ENCODE data around the gene PLSCR5. TPM values are rescaled to one million over a fixed set of nuclear protein-coding genes. Genes with fewer than 3 reads are reported as not detected.

Gene PLSCR5
- polyA plus RNA-seq, 3 donors: not detected

- Histone ChIP-seq H3K36me3 (replicated peaks in 1 of 2; ENCODE audit: control insufficient read depth in 1 of 2, insufficient read depth in 2 of 2, low read length in 2 of 2) (no peaks in the 10 kb centered on the region), H2AFZ (ENCODE audit: insufficient read depth, low read depth, low read length, poor library complexity, severe bottlenecking) (no peak overlapping the region), H3K27me3 (ENCODE audit: control insufficient read depth in 2 of 2, insufficient read depth in 2 of 2, low read length in 2 of 2) (no peaks in the 10 kb centered on the region), H3K4me1 (ENCODE audit: control insufficient read depth in 1 of 2, insufficient read depth in 2 of 2, low read length in 2 of 2) (no peaks in the 10 kb centered on the region), H3K4me2 (replicated peaks; ENCODE audit: extremely low read depth, low read length, poor library complexity, severe bottlenecking) (no peak overlapping the region), H3K79me2 (ENCODE audit: insufficient read depth, low read length) (no peaks in the 10 kb centered on the region), H3K4me3 (replicated peaks in 1 of 3; ENCODE audit: low read depth in 2 of 3, low read length in 3 of 3) (no peak overlapping the region), H3K9me3 (replicated peaks in 1 of 2; ENCODE audit: control insufficient read depth in 1 of 2, insufficient read depth in 1 of 2, low read length in 2 of 2) (no peaks in the 10 kb centered on the region), H3K27ac (ENCODE audit: low read depth in 1 of 2, low read length in 2 of 2) (no peak overlapping the region), H3K9ac (ENCODE audit: insufficient read depth, low read length, poor library complexity, severe bottlenecking) (no peak overlapping the region), H4K20me1 (ENCODE audit: insufficient read depth, low read length) (no peaks in the 10 kb centered on the region)
- TF ChIP-seq CTCF (IDR thresholded peaks at IDR 0.05): no peak
- Mint-ChIP-seq H3K9me3 (peaks cover 0 to 1% (median 0%) of the 10 kb centered on the region in 7 donors), H3K27ac (no peak overlapping the region), H3K4me1 (peaks cover 8% of the 10 kb centered on the region), H3K4me3 (no peak overlapping the region), H3K36me3 (no peaks in the 10 kb centered on the region), H3K27me3 (ENCODE audit: low read depth in 3 of 3) (no peaks in the 10 kb centered on the region)
- no peak for DNase-seq
- intact Hi-C loops (cut with micrococcal nuclease): no loop called here
These were observed 23.5 kb upstream of the PLSCR5 start for GRCh38 chr3:146628671-146629070.

- H2AFZ ChIP-seq (ENCODE audit: insufficient read depth, low read depth, low read length, poor library complexity, severe bottlenecking): no peak overlapping the region
These were observed 21.4 kb upstream of the PLSCR5 start for GRCh38 chr3:146626403-146627122.

More at GRCh38 chr3:146626403-146627122, 21.4 kb upstream of the PLSCR5 start:
- Mint-ChIP-seq H3K4me3 (no peak overlapping the region), H3K36me3 (no peaks in the 10 kb centered on the region), H3K27ac (no peak overlapping the region), H3K4me1 (peaks cover 8% of the 10 kb centered on the region), H3K9me3 (peaks cover 0 to 3% (median 2%) of the 10 kb centered on the region in 7 donors), H3K27me3 (ENCODE audit: low read depth in 3 of 3) (no peaks in the 10 kb centered on the region)
- Histone ChIP-seq H3K79me2 (ENCODE audit: insufficient read depth, low read length) (no peaks in the 10 kb centered on the region), H3K9me3 (replicated peaks in 1 of 2; ENCODE audit: control insufficient read depth in 1 of 2, insufficient read depth in 1 of 2, low read length in 2 of 2) (no peaks in the 10 kb centered on the region), H3K27ac (ENCODE audit: low read depth in 1 of 2, low read length in 2 of 2) (no peak overlapping the region), H3K4me1 (ENCODE audit: control insufficient read depth in 1 of 2, insufficient read depth in 2 of 2, low read length in 2 of 2) (no peaks in the 10 kb centered on the region), H3K9ac (ENCODE audit: insufficient read depth, low read length, poor library complexity, severe bottlenecking) (no peak overlapping the region), H4K20me1 (ENCODE audit: insufficient read depth, low read length) (no peaks in the 10 kb centered on the region), H3K27me3 (ENCODE audit: control insufficient read depth in 2 of 2, insufficient read depth in 2 of 2, low read length in 2 of 2) (no peaks in the 10 kb centered on the region), H3K36me3 (replicated peaks in 1 of 2; ENCODE audit: control insufficient read depth in 1 of 2, insufficient read depth in 2 of 2, low read length in 2 of 2) (no peaks in the 10 kb centered on the region), H3K4me3 (replicated peaks in 1 of 3; ENCODE audit: low read depth in 2 of 3, low read length in 3 of 3) (no peak overlapping the region), H3K4me2 (replicated peaks; ENCODE audit: extremely low read depth, low read length, poor library complexity, severe bottlenecking) (no peak overlapping the region)
- no peak for DNase-seq
- intact Hi-C loops (cut with micrococcal nuclease): no loop called here
- WGBS (ENCODE audit: insufficient coverage): 100% methylated on average over 6 of the region's 8 CpGs
- no peak for TF ChIP-seq CTCF (IDR thresholded peaks at IDR 0.05)

Data from CD14-positive monocyte (primary cell).